CD14-positive monocyte (primary cell): ENCODE measurements around the gene GPR142. TPM values are rescaled to one million over a fixed set of nuclear protein-coding genes. Genes with fewer than 3 reads are reported as not detected.
"Not testable (repeated sequence)": the region's sequence is repeated elsewhere in the genome, so short reads cannot be mapped to it uniquely, and the experiment has no call there.

Experiments used
- DNase-seq, 3 donors: peaks; one replicate each; pipeline ENCODE4 v3.0.0-alpha.2; 2011 to 2022
- H2AFZ ChIP-seq: 2 replicates; pipeline ENCODE4 v1.6.0; 2012; ENCODE audit warnings: mild to moderate bottlenecking, low read depth, low read length, inconsistent platforms; ENCODE audit not compliant: insufficient read depth, poor library complexity, severe bottlenecking
- H3K27ac ChIP-seq, 2 donors: 1 replicate in 1 of 2; 2 replicates in 1 of 2; pipeline ENCODE4 v1.5.1; 2012 to 2013; ENCODE audit warnings: low read length in 2 of 2, control low read depth in 1 of 2, inconsistent platforms in 1 of 2, low read depth in 1 of 2, mild to moderate bottlenecking in 1 of 2
- H3K27me3 ChIP-seq, 2 donors: one replicate each; pipeline versions ENCODE4 v1.6.0 to v1.6.1; 2011 to 2013; ENCODE audit warnings: low read length in 2 of 2; ENCODE audit not compliant: control insufficient read depth in 2 of 2, insufficient read depth in 2 of 2
- H3K36me3 ChIP-seq, 2 donors: replicated peaks in 1 of 2; 1 replicate in 1 of 2; 2 replicates in 1 of 2; pipeline versions ENCODE4 v1.5.1 to v1.6.1; 2012 to 2013; ENCODE audit warnings: low read length in 2 of 2, control low read depth in 1 of 2, inconsistent platforms in 1 of 2, mild to moderate bottlenecking in 1 of 2; ENCODE audit not compliant: insufficient read depth in 2 of 2, control insufficient read depth in 1 of 2
- H3K4me1 ChIP-seq, 2 donors: 1 replicate in 1 of 2; 2 replicates in 1 of 2; pipeline versions ENCODE4 v1.5.1 to v1.6.1; 2012 to 2013; ENCODE audit warnings: low read length in 2 of 2, control low read depth in 1 of 2, inconsistent platforms in 1 of 2, mild to moderate bottlenecking in 1 of 2, moderate library complexity in 1 of 2; ENCODE audit not compliant: insufficient read depth in 2 of 2, control insufficient read depth in 1 of 2
- H3K4me2 ChIP-seq: replicated peaks from 2 replicates; pipeline ENCODE3; 2012; ENCODE audit warnings: low read length, moderate library complexity, mild to moderate bottlenecking; ENCODE audit not compliant: poor library complexity, severe bottlenecking; ENCODE audit errors: extremely low read depth
- H3K4me3 ChIP-seq, 3 experiments: fragments of 200-600 bp in 1 of 3; sonication (generic) in 1 of 3; replicated peaks in 1 of 3; 1 replicate in 2 of 3; 2 replicates in 1 of 3; pipeline ENCODE4 v1.5.1; 2011 to 2013; ENCODE audit warnings: low read length in 3 of 3, mild to moderate bottlenecking in 3 of 3, control low read depth in 2 of 3, low read depth in 2 of 3, inconsistent platforms in 1 of 3, moderate library complexity in 1 of 3
- H3K79me2 ChIP-seq: 2 replicates; pipeline ENCODE4 v1.6.0; 2012; ENCODE audit warnings: mild to moderate bottlenecking, control low read depth, inconsistent platforms, low read length, moderate library complexity; ENCODE audit not compliant: insufficient read depth
- H3K9ac ChIP-seq: 2 replicates; pipeline ENCODE4 v1.6.0; 2017; ENCODE audit warnings: low read length, mild to moderate bottlenecking; ENCODE audit not compliant: insufficient read depth, poor library complexity, severe bottlenecking
- H3K9me3 ChIP-seq, 2 donors: replicated peaks in 1 of 2; 1 replicate in 1 of 2; 2 replicates in 1 of 2; pipeline versions ENCODE4 v1.5.1 to v1.6.1; 2012 to 2013; ENCODE audit warnings: low read length in 2 of 2, control low read depth in 1 of 2; ENCODE audit not compliant: control insufficient read depth in 1 of 2, insufficient read depth in 1 of 2
- H4K20me1 ChIP-seq: 2 replicates; pipeline ENCODE4 v1.6.0; 2012; ENCODE audit warnings: mild to moderate bottlenecking, low read length, control low read depth, moderate library complexity; ENCODE audit not compliant: insufficient read depth
- H3K27ac Mint-ChIP-seq, 7 donors: one replicate each; pipeline ENCODE4 v1.8.0; 2020; ENCODE audit warnings: mild to moderate bottlenecking in 7 of 7, mixed read lengths in 7 of 7, moderate library complexity in 6 of 7, inconsistent platforms in 2 of 7
- H3K27me3 Mint-ChIP-seq, 3 donors: one replicate each; pipeline ENCODE4 v1.8.0; 2021 to 2022; ENCODE audit warnings: low read depth in 3 of 3, mild to moderate bottlenecking in 3 of 3, mixed read lengths in 3 of 3, moderate library complexity in 3 of 3, inconsistent platforms in 1 of 3
- H3K36me3 Mint-ChIP-seq, 2 donors: one replicate each; pipeline ENCODE4 v1.8.0; 2020; ENCODE audit warnings: mixed read lengths in 2 of 2, inconsistent platforms in 1 of 2, mild to moderate bottlenecking in 1 of 2
- H3K4me1 Mint-ChIP-seq: one replicate; pipeline ENCODE4 v1.8.0; 2020; ENCODE audit warnings: mild to moderate bottlenecking, mixed read lengths
- H3K4me3 Mint-ChIP-seq, 2 donors: one replicate each; pipeline ENCODE4 v1.8.0; 2020; ENCODE audit warnings: mild to moderate bottlenecking in 2 of 2, mixed read lengths in 2 of 2, moderate library complexity in 1 of 2
- H3K9me3 Mint-ChIP-seq, 7 donors: one replicate each; pipeline ENCODE4 v1.8.0; 2020 to 2022; ENCODE audit warnings: mixed read lengths in 7 of 7, mild to moderate bottlenecking in 6 of 7, moderate library complexity in 6 of 7, inconsistent platforms in 2 of 7
- WGBS: methylation state at CpG from one replicate; pipeline ENCODE4 v1.1.5; 2013; ENCODE audit warnings: missing lambda C conversion rate; ENCODE audit not compliant: insufficient coverage; 5-methylcytosine and 5-hydroxymethylcytosine counted together
- intact Hi-C, 2 donors: fragments of 100-400 bp; cut with micrococcal nuclease; formaldehyde crosslinking; loops; one replicate each; pipeline versions ENCODE4 v1.15.0 to v1.15.1; 2023
- polyA plus RNA-seq, 3 donors: library from polyadenylated mRNA; depleted of rRNA in 1 of 3; unstranded in 2 of 3; stranded (reverse) in 1 of 3; fragments of 300-500 nt in 2 of 3; fragments of >200 nt in 1 of 3; fragmentation: Illumina TruSeq in 2 of 3; gene quantifications; 1 replicate in 2 of 3; 2 replicates in 1 of 3; pipeline ENCODE4 v1.2.3, GENCODE V29; 2012 to 2021
- TF ChIP-seq, protein P1 (sequence below): fragments of 200-600 bp; IDR thresholded peaks from one replicate; pipeline ENCODE4 v1.8.0; 2022; ENCODE audit warnings: antibody characterized with exemption, mild to moderate bottlenecking

GPR142 gene
- polyA plus RNA-seq, 3 donors, result not detected

DNA sequence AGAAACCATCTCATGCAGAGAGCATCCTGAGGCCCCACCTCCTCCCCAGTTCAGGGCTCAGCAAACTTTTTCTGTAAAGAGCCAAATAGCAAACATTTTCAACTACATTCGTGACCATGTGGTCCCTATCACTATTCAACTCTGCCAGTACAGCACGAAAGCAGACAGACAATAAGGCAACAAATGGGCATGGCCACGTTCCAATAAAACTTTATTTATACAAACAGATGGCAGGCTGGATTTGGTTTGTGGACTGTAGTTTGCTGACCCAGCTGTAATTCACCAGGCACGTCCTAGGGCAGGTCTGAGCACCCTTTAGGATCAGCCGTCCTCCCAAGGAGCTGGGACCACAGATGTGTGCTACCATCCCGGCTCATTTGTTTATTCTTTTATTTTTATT, 37.5 kb downstream of the GPR142 start:
- no peak overlapping the region for H3K27ac ChIP-seq
- intact Hi-C loops, result no loop called here
- no peak overlapping the region for H2AFZ ChIP-seq
- WGBS, result no CpG with 5 or more reads among the region's 6 CpGs
- no peaks in the 10 kb centered on the region for H3K27me3 ChIP-seq
- Mint-ChIP-seq H3K36me3 (no peaks in the 10 kb centered on the region), H3K27me3 (peaks cover 8 to 20% (median 8%) of the 10 kb centered on the region in 3 donors), H3K27ac (no peak overlapping the region), H3K4me3 (no peak overlapping the region), H3K9me3 (peaks cover 0 to 5% (median under 1%) of the 10 kb centered on the region in 7 donors), H3K4me1 (no peaks in the 10 kb centered on the region)
- H3K79me2 ChIP-seq, result no peaks in the 10 kb centered on the region
- H3K36me3 ChIP-seq, result no peaks in the 10 kb centered on the region
- H3K4me1 ChIP-seq, result no peaks in the 10 kb centered on the region
- TF ChIP-seq, protein P1, sequence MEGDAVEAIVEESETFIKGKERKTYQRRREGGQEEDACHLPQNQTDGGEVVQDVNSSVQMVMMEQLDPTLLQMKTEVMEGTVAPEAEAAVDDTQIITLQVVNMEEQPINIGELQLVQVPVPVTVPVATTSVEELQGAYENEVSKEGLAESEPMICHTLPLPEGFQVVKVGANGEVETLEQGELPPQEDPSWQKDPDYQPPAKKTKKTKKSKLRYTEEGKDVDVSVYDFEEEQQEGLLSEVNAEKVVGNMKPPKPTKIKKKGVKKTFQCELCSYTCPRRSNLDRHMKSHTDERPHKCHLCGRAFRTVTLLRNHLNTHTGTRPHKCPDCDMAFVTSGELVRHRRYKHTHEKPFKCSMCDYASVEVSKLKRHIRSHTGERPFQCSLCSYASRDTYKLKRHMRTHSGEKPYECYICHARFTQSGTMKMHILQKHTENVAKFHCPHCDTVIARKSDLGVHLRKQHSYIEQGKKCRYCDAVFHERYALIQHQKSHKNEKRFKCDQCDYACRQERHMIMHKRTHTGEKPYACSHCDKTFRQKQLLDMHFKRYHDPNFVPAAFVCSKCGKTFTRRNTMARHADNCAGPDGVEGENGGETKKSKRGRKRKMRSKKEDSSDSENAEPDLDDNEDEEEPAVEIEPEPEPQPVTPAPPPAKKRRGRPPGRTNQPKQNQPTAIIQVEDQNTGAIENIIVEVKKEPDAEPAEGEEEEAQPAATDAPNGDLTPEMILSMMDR, result no peak
- H3K4me2 ChIP-seq, result no peak overlapping the region
- H3K9me3 ChIP-seq, result no peaks in the 10 kb centered on the region
- no peak for DNase-seq
- H3K9ac ChIP-seq, result no peak overlapping the region
- no peaks in the 10 kb centered on the region for H4K20me1 ChIP-seq
- no peak overlapping the region for H3K4me3 ChIP-seq

DNA sequence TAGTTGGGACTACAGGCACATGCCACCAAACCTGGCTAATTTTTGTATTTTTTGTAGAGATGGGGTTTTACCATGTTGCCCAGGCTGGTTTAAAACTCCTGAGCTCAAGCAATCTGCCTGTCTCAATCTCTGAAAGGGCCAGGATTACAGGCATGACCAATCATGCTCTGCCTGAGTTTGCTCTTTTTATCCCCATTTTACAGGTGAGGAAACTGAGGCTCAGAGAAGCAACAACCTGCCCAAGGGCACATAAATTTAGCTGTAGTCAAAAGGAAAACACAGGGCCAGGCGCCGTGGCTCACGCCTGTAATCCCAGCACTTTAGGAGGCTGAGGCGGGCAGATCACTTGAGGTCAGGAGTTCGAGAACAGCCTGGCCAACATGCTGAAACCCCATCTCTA, 38.0 kb downstream of the GPR142 start:
- DNase-seq, H3K79me2 ChIP-seq, H3K36me3 Mint-ChIP-seq, H4K20me1 ChIP-seq, H3K4me3 Mint-ChIP-seq, H3K27ac ChIP-seq, H3K4me2 ChIP-seq, H3K36me3 ChIP-seq, H3K4me3 ChIP-seq, H3K4me1 ChIP-seq, intact Hi-C loops, H3K9me3 Mint-ChIP-seq, H3K27ac Mint-ChIP-seq, H3K9ac ChIP-seq, H3K9me3 ChIP-seq, H3K27me3 ChIP-seq, H2AFZ ChIP-seq, H3K4me1 Mint-ChIP-seq: not testable (repeated sequence)
- H3K27me3 Mint-ChIP-seq, result peaks cover 8 to 18% (median 8%) of the 10 kb centered on the region in 3 donors
- 100% methylated on average over 2 of the region's 5 CpGs for WGBS
